Nephron progenitor cell (in vitro differentiated cells): ENCODE data around the gene FCRLA.
"Not testable (repeated sequence)": the region's sequence is repeated elsewhere in the genome, so short reads cannot be mapped to it uniquely, and the experiment has no call there.

Experiments used
- DNase-seq: peaks from one replicate; pipeline ENCODE4 v3.0.0; 2021
- H3K27ac Mint-ChIP-seq: 2 replicates; pipeline ENCODE4 v1.8.0; 2021; ENCODE audit warnings: mild to moderate bottlenecking, moderate library complexity, mixed read lengths
- H3K27me3 Mint-ChIP-seq: 2 replicates; pipeline ENCODE4 v1.8.0; 2021; ENCODE audit warnings: mild to moderate bottlenecking, low read depth, mixed read lengths; ENCODE audit not compliant: poor library complexity
- H3K36me3 Mint-ChIP-seq: 2 replicates; pipeline ENCODE4 v1.8.0; 2021; ENCODE audit warnings: low read depth, mixed read lengths
- H3K4me1 Mint-ChIP-seq: 2 replicates; pipeline ENCODE4 v1.8.0; 2021; ENCODE audit warnings: mixed read lengths
- H3K4me3 Mint-ChIP-seq: 2 replicates; pipeline ENCODE4 v1.8.0; 2021; ENCODE audit warnings: mild to moderate bottlenecking, moderate library complexity, mixed read lengths
- H3K9me3 Mint-ChIP-seq: 2 replicates; pipeline ENCODE4 v1.8.0; 2021; ENCODE audit warnings: mild to moderate bottlenecking, moderate library complexity, mixed read lengths
- CTCF ChIP-seq: fragments of 200-600 bp; sonication (generic); IDR thresholded peaks from 2 replicates; pipeline ENCODE4 v1.5.0; 2021; ENCODE audit warnings: antibody characterized with exemption

Gene FCRLA

GRCh38 chr1:161676441-161676840 lies 30.6 kb upstream of the FCRLA start:
- H3K27ac Mint-ChIP-seq: peak overlapping the region; percentile 77
- DNase-seq: no peak
- H3K4me1 Mint-ChIP-seq: peaks cover 37% of the 10 kb centered on the region
- no peaks in the 10 kb centered on the region for H3K36me3 Mint-ChIP-seq
- H3K9me3 Mint-ChIP-seq: no peaks in the 10 kb centered on the region
- H3K4me3 Mint-ChIP-seq: no peak overlapping the region
- peaks cover 12% of the 10 kb centered on the region for H3K27me3 Mint-ChIP-seq
- TF ChIP-seq CTCF: no peak

GRCh38 chr1:161676958-161677689 lies 29.9 kb upstream of the FCRLA start:
- Mint-ChIP-seq H3K4me1 (peaks cover 35% of the 10 kb centered on the region), H3K4me3 (no peak overlapping the region), H3K27me3 (peaks cover 15% of the 10 kb centered on the region), H3K36me3 (no peaks in the 10 kb centered on the region), H3K9me3 (no peaks in the 10 kb centered on the region), H3K27ac (peak overlapping the region; percentile 77)
- no peak for DNase-seq
- TF ChIP-seq CTCF: no peak

- peaks cover 30% of the 10 kb centered on the region for H3K4me1 Mint-ChIP-seq
- no peak for DNase-seq
- H3K36me3 Mint-ChIP-seq: no peaks in the 10 kb centered on the region
- no peaks in the 10 kb centered on the region for H3K9me3 Mint-ChIP-seq
- TF ChIP-seq CTCF: no peak
- H3K4me3 Mint-ChIP-seq: no peak overlapping the region
- H3K27me3 Mint-ChIP-seq: peaks cover 25% of the 10 kb centered on the region
- H3K27ac Mint-ChIP-seq: no peak overlapping the region
These were observed 28.5 kb upstream of the FCRLA start for GRCh38 chr1:161678500-161678899.

- Mint-ChIP-seq H3K4me3 (no peak overlapping the region), H3K27ac (no peak overlapping the region), H3K4me1 (peaks cover 10% of the 10 kb centered on the region), H3K9me3 (peaks cover 2% of the 10 kb centered on the region), H3K27me3 (peaks cover 40% of the 10 kb centered on the region), H3K36me3 (no peaks in the 10 kb centered on the region)
- TF ChIP-seq CTCF: no peak
- no peak for DNase-seq
These were observed 25.1 kb upstream of the FCRLA start for GRCh38 chr1:161681879-161682278.

DNA sequence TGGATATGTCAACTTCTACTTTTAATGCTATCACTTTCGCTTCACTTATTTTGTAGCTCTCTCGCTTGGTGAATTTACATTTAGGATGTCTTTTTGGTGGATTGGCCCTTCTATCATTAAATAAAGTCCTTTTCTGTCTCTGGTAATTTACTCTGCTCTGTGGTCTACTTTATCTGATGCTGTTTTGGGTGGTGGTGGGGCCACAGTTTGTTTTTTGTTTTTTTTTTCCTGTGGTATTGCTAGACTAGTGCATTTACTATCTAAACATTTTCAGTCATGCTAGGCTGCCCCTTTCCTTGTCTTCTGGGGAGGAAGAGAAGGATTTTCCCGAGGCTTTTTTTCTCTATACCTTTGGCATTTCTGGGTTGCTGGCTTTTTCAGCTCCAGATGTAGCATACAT lies 18.1 kb upstream of the FCRLA start:
- H3K9me3 Mint-ChIP-seq: peaks cover 3% of the 10 kb centered on the region
- no peaks in the 10 kb centered on the region for H3K36me3 Mint-ChIP-seq
- peaks cover 6% of the 10 kb centered on the region for H3K4me1 Mint-ChIP-seq
- peaks cover 39% of the 10 kb centered on the region for H3K27me3 Mint-ChIP-seq
- no peak overlapping the region for H3K4me3 Mint-ChIP-seq
- no peak for TF ChIP-seq CTCF
- no peak for DNase-seq
- no peak overlapping the region for H3K27ac Mint-ChIP-seq

- DNase-seq: no peak
- peaks cover 53% of the 10 kb centered on the region for H3K27me3 Mint-ChIP-seq
- peaks cover 27% of the 10 kb centered on the region for H3K9me3 Mint-ChIP-seq
- H3K27ac Mint-ChIP-seq: peak overlapping the region; percentile 64
- H3K36me3 Mint-ChIP-seq: no peaks in the 10 kb centered on the region
- H3K4me3 Mint-ChIP-seq: no peak overlapping the region
- H3K4me1 Mint-ChIP-seq: peaks cover 6% of the 10 kb centered on the region
- TF ChIP-seq CTCF: no peak
These were observed 15.2 kb upstream of the FCRLA start for GRCh38 chr1:161691846-161692245.

GRCh38 chr1:161693020-161693712 lies 13.9 kb upstream of the FCRLA start:
- DNase-seq, H3K36me3 Mint-ChIP-seq, H3K4me3 Mint-ChIP-seq, H3K4me1 Mint-ChIP-seq, H3K27ac Mint-ChIP-seq: not testable (repeated sequence)
- Mint-ChIP-seq H3K9me3 (peaks cover 32% of the 10 kb centered on the region), H3K27me3 (peaks cover 61% of the 10 kb centered on the region)

DNA sequence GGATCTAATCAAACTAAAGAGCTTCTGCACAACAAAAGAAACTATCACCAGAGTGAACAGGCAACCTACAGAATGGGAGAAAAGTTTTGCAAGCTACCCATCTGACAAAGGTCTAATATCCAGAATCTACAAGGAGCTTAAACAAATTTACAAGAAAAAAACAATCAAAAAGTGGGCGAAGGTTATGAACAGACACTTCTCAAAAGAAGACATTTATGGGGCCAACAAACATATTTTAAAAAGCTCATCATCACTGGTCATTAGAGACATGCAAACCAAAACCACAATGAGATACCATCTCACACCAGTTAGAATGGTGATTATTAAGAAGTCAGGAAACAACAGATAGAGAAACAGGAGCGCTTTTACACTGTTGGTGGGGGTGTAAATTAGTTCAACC lies 8.7 kb upstream of the FCRLA start:
- Mint-ChIP-seq H3K27me3 (peaks cover 51% of the 10 kb centered on the region), H3K9me3 (peaks cover 32% of the 10 kb centered on the region)
- not testable (repeated sequence) for H3K27ac Mint-ChIP-seq, H3K36me3 Mint-ChIP-seq, DNase-seq, H3K4me1 Mint-ChIP-seq, H3K4me3 Mint-ChIP-seq
